Naive B cell (primary cell): Measurements from ENCODE around the gene RAB17. TPM values are rescaled to one million over a fixed set of nuclear protein-coding genes. Genes with fewer than 3 reads are reported as not detected.

Experiments
- ATAC-seq, 2 donors: fragments of 150-1000 bp; cut with Tn5 transposase; 2 replicates each; pipeline ENCODE4 v1.10.0; 2021; ENCODE audit warnings: low read depth in 2 of 2, mild to moderate bottlenecking in 2 of 2, moderate library complexity in 2 of 2
- DNase-seq: peaks from one replicate; pipeline ENCODE4 v3.0.0; 2022
- H3K27ac Mint-ChIP-seq, 6 donors: one replicate each; pipeline ENCODE4 v1.8.0; 2020 to 2022; ENCODE audit warnings: mild to moderate bottlenecking in 6 of 6, mixed read lengths in 6 of 6, moderate library complexity in 5 of 6, inconsistent platforms in 2 of 6
- H3K27me3 Mint-ChIP-seq, 3 donors: one replicate each; pipeline ENCODE4 v1.8.0; 2021 to 2022; ENCODE audit warnings: mixed read lengths in 3 of 3, mild to moderate bottlenecking in 1 of 3
- H3K36me3 Mint-ChIP-seq, 2 donors: one replicate each; pipeline ENCODE4 v1.8.0; 2020 to 2022; ENCODE audit warnings: mixed read lengths in 2 of 2, inconsistent platforms in 1 of 2, mild to moderate bottlenecking in 1 of 2
- H3K4me1 Mint-ChIP-seq, 3 donors: one replicate each; pipeline ENCODE4 v1.8.0; 2020 to 2022; ENCODE audit warnings: mixed read lengths in 3 of 3, inconsistent platforms in 1 of 3, mild to moderate bottlenecking in 1 of 3, moderate library complexity in 1 of 3
- H3K4me3 Mint-ChIP-seq, 8 donors: one replicate each; pipeline ENCODE4 v1.8.0; 2020 to 2022; ENCODE audit warnings: mild to moderate bottlenecking in 8 of 8, mixed read lengths in 8 of 8, moderate library complexity in 8 of 8, inconsistent platforms in 2 of 8
- H3K9me3 Mint-ChIP-seq, 7 donors: one replicate each; pipeline ENCODE4 v1.8.0; 2020 to 2022; ENCODE audit warnings: mixed read lengths in 7 of 7, mild to moderate bottlenecking in 5 of 7, inconsistent platforms in 2 of 7, moderate library complexity in 1 of 7
- polyA plus RNA-seq, 6 donors: library from polyadenylated mRNA; unstranded; fragments of 300-500 nt; fragmentation: Illumina TruSeq; gene quantifications; one replicate each; pipeline ENCODE4 v1.2.3, GENCODE V29; 2021; ENCODE audit warnings: low read depth in 6 of 6

The RAB17 gene
- polyA plus RNA-seq, 6 donors from 2014 or later = not detected

DNA sequence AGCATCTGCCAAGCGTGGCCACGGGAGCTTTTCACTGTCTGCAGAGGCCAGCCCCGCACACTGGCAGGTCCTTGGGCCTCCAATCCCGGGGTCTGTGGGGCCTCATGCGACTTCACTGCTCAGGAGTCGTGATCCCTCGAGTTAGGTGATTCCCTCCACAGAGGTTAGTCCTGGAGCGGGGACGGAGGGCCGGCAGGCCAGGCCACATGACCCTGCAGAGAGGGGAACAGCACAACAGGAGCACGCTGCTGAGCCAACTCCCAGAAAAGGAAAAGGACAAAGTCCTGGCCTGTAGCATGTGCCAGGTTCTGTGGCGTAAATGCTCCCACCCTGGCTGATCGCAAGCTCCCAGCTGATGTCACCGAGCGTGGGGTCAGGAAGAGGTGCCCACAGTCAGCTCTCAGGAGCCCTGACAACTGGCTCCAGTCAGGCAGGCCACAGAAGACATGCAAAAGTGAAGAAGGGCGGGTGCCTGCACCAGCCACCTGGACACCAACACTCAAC is 39.4 kb downstream of the RAB17 start:
- H3K36me3 Mint-ChIP-seq = no peaks in the 10 kb centered on the region
- DNase-seq (no peak), ATAC-seq (no peak)
- H3K4me1 Mint-ChIP-seq = peaks cover 0 to 7% (median 0%) of the 10 kb centered on the region in 3 donors
- peaks cover 12 to 23% (median 18%) of the 10 kb centered on the region in 3 donors for H3K27me3 Mint-ChIP-seq
- H3K4me3 Mint-ChIP-seq = no peak overlapping the region
- peak overlapping the region in 2 of 6 donors; percentile 2 to 60 for H3K27ac Mint-ChIP-seq
- H3K9me3 Mint-ChIP-seq = peaks cover 1 to 30% (median 11%) of the 10 kb centered on the region in 7 donors

GRCh38 chr2:237549643-237550415 is 40.7 kb downstream of the RAB17 start:
- Mint-ChIP-seq H3K4me1 (peaks cover 0 to 7% (median 0%) of the 10 kb centered on the region in 3 donors), H3K27me3 (peaks cover 10 to 21% (median 18%) of the 10 kb centered on the region in 3 donors), H3K9me3 (peaks cover 0 to 18% (median 4%) of the 10 kb centered on the region in 7 donors), H3K4me3 (no peak overlapping the region), H3K36me3 (no peaks in the 10 kb centered on the region), H3K27ac (peak overlapping the region in 1 of 6 donors; percentile 80)
- no peak for ATAC-seq
- DNase-seq = no peak

GRCh38 chr2:237549216-237549615 is 41.3 kb downstream of the RAB17 start:
- H3K27me3 Mint-ChIP-seq = peaks cover 10 to 19% (median 18%) of the 10 kb centered on the region in 3 donors
- H3K4me1 Mint-ChIP-seq = peaks cover 0 to 7% (median 0%) of the 10 kb centered on the region in 3 donors
- peaks cover 0 to 12% (median 4%) of the 10 kb centered on the region in 7 donors for H3K9me3 Mint-ChIP-seq
- H3K27ac Mint-ChIP-seq = no peak overlapping the region
- H3K36me3 Mint-ChIP-seq = no peaks in the 10 kb centered on the region
- no peak for DNase-seq
- no peak overlapping the region for H3K4me3 Mint-ChIP-seq
- ATAC-seq = no peak

DNA sequence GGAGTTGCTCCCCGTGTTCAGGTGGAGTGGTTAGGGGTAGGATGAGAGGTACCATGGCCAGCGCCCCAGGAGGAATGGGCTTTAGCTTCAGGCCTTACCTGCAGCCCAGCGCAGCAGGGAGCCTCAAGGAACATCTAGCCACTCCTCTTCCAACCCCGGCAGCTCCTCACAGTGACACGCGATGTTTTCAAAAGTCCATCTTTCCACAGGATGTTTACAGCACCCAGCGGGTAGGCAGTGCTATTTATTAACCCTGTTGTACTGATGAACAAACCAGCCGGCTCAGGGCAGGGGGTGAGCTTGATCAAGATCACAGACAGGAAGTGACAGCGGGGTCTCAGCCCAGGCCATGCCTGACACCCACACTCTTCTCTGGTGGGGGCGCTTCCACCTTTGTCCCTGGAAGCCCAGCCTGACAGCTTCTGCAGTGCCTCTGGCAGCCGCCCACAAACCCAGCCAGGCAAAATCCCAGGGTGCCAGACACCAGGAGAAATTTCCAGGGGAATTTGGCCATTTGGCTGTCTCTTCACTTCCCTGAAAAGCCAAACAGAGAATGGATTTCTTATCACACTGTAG is 42.6 kb downstream of the RAB17 start:
- peaks cover 0 to 7% (median 0%) of the 10 kb centered on the region in 3 donors for H3K4me1 Mint-ChIP-seq
- no peak overlapping the region for H3K4me3 Mint-ChIP-seq
- peaks cover 0 to 2% (median 0%) of the 10 kb centered on the region in 7 donors for H3K9me3 Mint-ChIP-seq
- ATAC-seq (no peak), DNase-seq (no peak)
- H3K27ac Mint-ChIP-seq = no peak overlapping the region
- peaks cover 0 to 12% (median 11%) of the 10 kb centered on the region in 3 donors for H3K27me3 Mint-ChIP-seq
- H3K36me3 Mint-ChIP-seq = no peaks in the 10 kb centered on the region

- Mint-ChIP-seq H3K9me3 (no peaks in the 10 kb centered on the region), H3K27me3 (peaks cover 0 to 13% (median 12%) of the 10 kb centered on the region in 3 donors), H3K4me3 (no peak overlapping the region), H3K27ac (no peak overlapping the region), H3K36me3 (no peaks in the 10 kb centered on the region), H3K4me1 (peaks cover 0 to 7% (median 0%) of the 10 kb centered on the region in 3 donors)
- no peak for ATAC-seq
- no peak for DNase-seq
These were observed 43.6 kb downstream of the RAB17 start for GRCh38 chr2:237546876-237547395.

DNA sequence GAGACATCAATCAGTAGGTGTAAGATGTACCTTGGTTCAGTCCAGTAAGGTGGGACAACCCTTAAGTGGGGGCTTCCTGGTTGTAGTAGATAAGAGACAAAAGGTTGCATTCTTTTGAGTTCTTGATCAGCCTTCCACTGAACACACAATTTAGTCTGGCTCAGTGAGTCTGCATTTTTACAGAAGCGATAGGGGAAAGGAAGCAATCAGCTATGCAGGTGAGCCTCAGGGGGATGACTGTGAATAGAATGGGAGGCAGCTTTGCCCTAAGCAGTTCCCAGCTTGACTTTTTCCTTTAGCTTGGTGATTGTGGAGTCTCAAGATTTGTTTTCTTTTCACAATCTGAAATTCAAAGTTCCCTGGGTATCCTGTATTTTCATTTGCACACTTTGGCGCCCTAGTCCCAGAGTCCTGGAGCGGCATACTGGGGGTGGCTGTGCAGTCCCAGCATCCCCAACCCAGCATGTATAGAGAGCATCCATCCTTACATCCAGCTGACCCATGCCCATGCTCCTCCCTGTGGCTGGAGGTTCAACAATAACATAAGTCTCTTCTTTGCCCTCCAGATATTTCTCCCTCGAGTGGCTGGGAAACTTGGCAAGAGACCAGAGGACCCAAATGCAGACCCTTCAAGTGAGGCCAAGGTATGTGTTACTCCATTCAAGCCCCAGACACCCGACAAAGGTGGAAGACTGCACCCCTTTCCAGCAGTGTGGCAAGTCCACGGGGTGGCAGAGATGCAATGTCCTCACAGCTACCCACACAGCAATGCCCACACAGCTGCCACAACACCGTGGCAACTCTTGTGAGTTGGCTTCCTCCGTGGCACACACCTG is 44.3 kb downstream of the RAB17 start:
- Mint-ChIP-seq H3K36me3 (no peaks in the 10 kb centered on the region), H3K27me3 (peaks cover 0 to 20% (median 18%) of the 10 kb centered on the region in 3 donors), H3K4me1 (peaks cover 0 to 7% (median 0%) of the 10 kb centered on the region in 3 donors), H3K4me3 (no peak overlapping the region), H3K9me3 (no peaks in the 10 kb centered on the region), H3K27ac (no peak overlapping the region)
- ATAC-seq (no peak), DNase-seq (no peak)

DNA sequence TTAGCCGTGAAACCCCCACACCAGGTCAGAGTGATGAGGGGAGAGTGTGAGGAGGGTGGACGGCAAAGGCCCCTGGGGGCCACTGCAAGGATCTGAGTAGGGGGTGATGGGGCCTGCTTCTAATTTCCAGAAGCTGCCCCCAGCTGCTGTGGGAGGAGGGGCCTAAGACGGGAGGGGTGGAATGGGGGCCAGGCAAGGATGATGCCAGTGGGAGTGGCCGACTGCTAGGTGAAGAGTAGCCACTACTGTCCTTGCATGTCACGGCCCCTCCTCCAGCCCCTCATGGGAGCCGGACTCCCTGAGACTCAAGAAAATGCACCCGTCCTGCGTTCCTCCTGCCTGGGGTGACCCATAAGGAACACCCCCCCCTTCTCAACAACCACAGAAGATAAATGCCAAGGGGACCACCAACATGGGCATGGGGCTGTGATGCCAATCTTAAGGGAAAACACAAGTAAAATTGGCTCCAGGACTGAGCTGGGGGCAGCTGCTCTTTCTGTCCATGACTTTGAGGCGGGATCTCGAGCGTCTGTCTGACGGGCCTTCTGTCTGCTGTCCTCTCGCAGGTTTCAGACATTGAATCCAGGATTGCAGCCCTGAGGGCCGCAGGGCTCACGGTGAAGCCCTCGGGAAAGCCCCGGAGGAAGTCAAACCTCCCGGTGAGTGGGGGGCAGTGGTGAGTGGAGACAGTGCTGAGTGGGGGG is 48.4 kb downstream of the RAB17 start:
- ATAC-seq (no peak), DNase-seq (no peak)
- no peaks in the 10 kb centered on the region for H3K36me3 Mint-ChIP-seq
- no peak overlapping the region for H3K27ac Mint-ChIP-seq
- no peaks in the 10 kb centered on the region for H3K9me3 Mint-ChIP-seq
- peaks cover 0 to 7% (median 0%) of the 10 kb centered on the region in 3 donors for H3K4me1 Mint-ChIP-seq
- H3K27me3 Mint-ChIP-seq = peaks cover 0 to 26% (median 26%) of the 10 kb centered on the region in 3 donors
- no peak overlapping the region for H3K4me3 Mint-ChIP-seq

DNA sequence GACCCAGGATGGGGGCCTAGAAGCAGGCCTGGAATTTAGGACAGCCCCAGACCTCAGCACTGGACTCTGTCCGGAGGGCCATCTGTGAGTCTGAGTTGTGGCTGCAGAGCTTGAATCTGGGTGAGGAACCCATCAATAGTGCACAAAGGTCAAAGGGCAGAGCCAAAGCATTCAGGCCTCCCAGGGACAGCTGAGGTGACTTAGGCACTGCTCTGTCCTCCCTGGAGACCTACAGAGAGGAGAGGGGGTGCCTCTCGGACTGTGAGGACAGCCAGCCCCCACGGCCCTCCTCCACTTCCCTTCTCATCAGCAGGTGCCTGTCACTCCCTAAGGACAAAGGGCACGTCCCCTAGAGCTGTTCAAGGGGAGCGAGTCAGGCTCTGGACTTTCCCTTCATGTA is 49.3 kb downstream of the RAB17 start:
- Mint-ChIP-seq H3K4me1 (no peaks in the 10 kb centered on the region), H3K27ac (no peak overlapping the region)
- no peak for ATAC-seq

DNA sequence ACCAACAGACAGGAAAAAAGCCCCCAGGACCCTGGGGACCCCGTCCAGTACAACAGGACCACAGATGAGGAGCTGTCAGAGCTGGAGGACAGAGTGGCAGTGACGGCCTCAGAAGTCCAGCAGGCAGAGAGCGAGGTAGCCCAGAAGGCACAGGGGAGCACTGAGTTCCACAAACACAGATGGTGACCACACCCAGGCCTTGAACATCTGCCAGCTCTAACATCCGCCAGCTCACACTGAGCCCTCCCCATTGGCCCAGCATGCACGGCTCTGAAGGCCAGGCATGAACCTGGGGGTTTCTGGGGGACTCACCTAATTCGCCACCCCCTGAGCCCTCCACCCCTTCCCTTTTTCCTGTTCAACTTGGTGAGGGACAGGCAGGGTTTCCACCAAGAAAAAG is 49.7 kb downstream of the RAB17 start:
- Mint-ChIP-seq H3K9me3 (no peaks in the 10 kb centered on the region), H3K36me3 (no peaks in the 10 kb centered on the region), H3K27ac (no peak overlapping the region), H3K4me1 (no peaks in the 10 kb centered on the region), H3K27me3 (peaks cover 0 to 30% (median 27%) of the 10 kb centered on the region in 3 donors), H3K4me3 (no peak overlapping the region)
- DNase-seq (no peak), ATAC-seq (no peak)

More for the DNA sequence above, 49.3 kb downstream of the RAB17 start:
- Mint-ChIP-seq H3K27me3 (peaks cover 0 to 27% (median 26%) of the 10 kb centered on the region in 3 donors), H3K36me3 (no peaks in the 10 kb centered on the region), H3K9me3 (no peaks in the 10 kb centered on the region), H3K4me3 (no peak overlapping the region)
- DNase-seq = no peak

DNA sequence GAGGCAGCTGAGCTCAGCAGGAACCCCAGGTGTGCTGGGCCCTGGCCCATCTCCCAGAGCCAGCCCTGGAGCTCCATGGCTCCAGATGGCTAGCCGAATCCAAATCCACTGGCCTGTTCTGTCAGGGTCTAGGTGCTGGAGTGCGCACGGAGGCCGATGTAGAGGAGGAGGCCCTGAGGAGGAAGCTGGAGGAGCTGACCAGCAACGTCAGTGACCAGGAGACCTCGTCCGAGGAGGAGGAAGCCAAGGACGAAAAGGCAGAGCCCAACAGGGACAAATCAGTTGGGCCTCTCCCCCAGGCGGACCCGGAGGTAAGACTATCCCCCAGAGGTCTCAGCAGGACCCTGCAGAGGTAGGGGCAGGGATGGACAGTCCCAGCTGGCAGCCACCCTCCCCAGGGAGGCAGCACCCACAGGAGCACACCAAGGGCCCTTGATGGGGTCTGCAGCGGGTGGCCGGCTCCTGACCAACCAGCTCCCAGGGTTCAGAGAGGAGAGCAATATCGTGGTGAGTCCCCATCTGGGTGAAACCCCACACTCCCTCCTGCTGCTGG is 50.2 kb downstream of the RAB17 start:
- Mint-ChIP-seq H3K4me3 (no peak overlapping the region), H3K9me3 (no peaks in the 10 kb centered on the region), H3K36me3 (no peaks in the 10 kb centered on the region), H3K27ac (no peak overlapping the region), H3K27me3 (peaks cover 0 to 32% (median 27%) of the 10 kb centered on the region in 3 donors), H3K4me1 (no peaks in the 10 kb centered on the region)
- no peak for DNase-seq
- no peak for ATAC-seq

DNA sequence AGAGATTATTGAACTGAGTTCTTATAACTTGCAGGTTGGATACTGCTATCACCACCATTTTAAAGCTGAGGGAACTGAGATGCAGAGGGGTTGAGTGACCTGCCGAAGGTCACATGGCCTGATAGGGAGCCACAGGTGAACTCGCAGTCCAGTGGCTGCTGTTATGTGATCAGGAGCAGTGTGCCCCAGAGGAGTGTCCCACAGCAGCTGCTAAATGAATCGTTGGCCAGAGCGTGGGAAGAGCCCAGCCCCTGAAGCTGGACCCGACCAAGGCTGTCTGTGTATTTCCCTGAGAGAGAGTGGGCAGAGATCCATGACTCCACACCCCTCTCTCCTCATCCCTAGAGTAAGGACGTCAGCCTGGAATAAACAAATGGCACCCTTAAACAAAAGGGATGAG is 50.9 kb downstream of the RAB17 start:
- Mint-ChIP-seq H3K4me1 (no peaks in the 10 kb centered on the region), H3K27me3 (peaks cover 0 to 32% (median 27%) of the 10 kb centered on the region in 3 donors), H3K27ac (no peak overlapping the region), H3K9me3 (no peaks in the 10 kb centered on the region), H3K36me3 (no peaks in the 10 kb centered on the region), H3K4me3 (no peak overlapping the region)
- ATAC-seq (no peak), DNase-seq (no peak)

GRCh38 chr2:237538901-237539300 is 51.6 kb downstream of the RAB17 start:
- H3K9me3 Mint-ChIP-seq = no peaks in the 10 kb centered on the region
- no peak overlapping the region for H3K27ac Mint-ChIP-seq
- no peak overlapping the region for H3K4me3 Mint-ChIP-seq
- H3K36me3 Mint-ChIP-seq = no peaks in the 10 kb centered on the region
- no peak for ATAC-seq
- DNase-seq = no peak
- H3K4me1 Mint-ChIP-seq = no peaks in the 10 kb centered on the region
- H3K27me3 Mint-ChIP-seq = peaks cover 0 to 32% (median 27%) of the 10 kb centered on the region in 3 donors
